ENCODE data around the gene S1PR1. TPM values are rescaled to one million over a fixed set of nuclear protein-coding genes. Genes with fewer than 3 reads are reported as not detected.

Gene S1PR1
- polyA plus RNA-seq, 1 donor (not counting 4 experiments of a cell fraction or from before 2014, with no cell fraction given) = 3.1 TPM

DNA sequence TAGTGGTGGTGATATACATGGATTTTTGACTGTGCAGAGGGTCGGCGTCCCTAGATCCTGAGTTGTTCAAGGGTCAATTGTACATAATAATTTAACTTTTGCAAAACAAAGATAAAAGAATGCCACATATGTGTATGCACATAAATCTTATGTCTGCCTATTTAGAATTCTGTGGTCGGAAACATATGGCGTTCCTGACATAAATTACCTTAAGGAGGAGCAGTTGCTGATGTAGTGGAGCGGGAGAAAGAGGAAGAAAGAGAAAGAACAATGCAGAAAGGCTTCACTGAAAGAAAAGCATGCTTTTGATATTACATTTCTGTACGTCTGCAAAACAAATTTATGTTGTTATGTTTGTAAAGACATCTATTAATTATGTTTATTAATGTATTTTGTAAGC, 40.0 kb downstream of the S1PR1 start:
- Histone ChIP-seq H3K27me3 (ENCODE audit: control insufficient read depth, extremely low read depth, insufficient read depth, low read length) (no peaks in the 10 kb centered on the region), H3K9ac (ENCODE audit: control insufficient read depth, extremely low read depth, insufficient read depth, low read length) (no peak overlapping the region), H4K20me1 (ENCODE audit: control insufficient read depth, extremely low read depth, insufficient read depth, low read length) (no peaks in the 10 kb centered on the region), H3K9me3 (ENCODE audit: control insufficient read depth, low read depth, low read length) (no peaks in the 10 kb centered on the region), H3K27ac (ENCODE audit: control insufficient read depth, insufficient read depth, low read length) (no peak overlapping the region), H3K79me2 (ENCODE audit: control insufficient read depth, insufficient read depth, low read length) (no peaks in the 10 kb centered on the region), H3K4me2 (ENCODE audit: control insufficient read depth, extremely low read depth, insufficient read depth, low read depth, low read length) (no peak overlapping the region), H3K4me1 (ENCODE audit: control insufficient read depth, extremely low read depth, insufficient read depth, low read length) (no peaks in the 10 kb centered on the region), H3K4me3 (ENCODE audit: control insufficient read depth in 2 of 3, extremely low read depth in 1 of 3, insufficient read depth in 2 of 3, low read depth in 1 of 3, low read length in 3 of 3) (no peak overlapping the region), H3K9me1 (ENCODE audit: control insufficient read depth, extremely low read depth, insufficient read depth, low read length) (no peaks in the 10 kb centered on the region), H3K36me3 (ENCODE audit: control insufficient read depth in 2 of 2, extremely low read depth in 1 of 2, insufficient read depth in 2 of 2, low read length in 2 of 2) (no peaks in the 10 kb centered on the region), H2AFZ (ENCODE audit: control insufficient read depth, low read length) (no peak overlapping the region)
- TF ChIP-seq EZH2 (IDR thresholded peaks at IDR 0.05; ENCODE audit: low read length) (no peak), CTCF (optimal IDR thresholded peaks at IDR 0.05 in 1 of 3, IDR thresholded peaks at IDR 0.05 in 1 of 3, conservative IDR thresholded peaks at IDR 0.05 in 1 of 3; ENCODE audit: extremely low read depth in 1 of 3, insufficient read depth in 2 of 3, low read length in 3 of 3) (no peak)
- FAIRE-seq (no peak), DNase-seq (ENCODE audit: low read depth, low spot score) (no peak)
- dilution Hi-C loops (cut with MboI; ENCODE audit: extremely low pct_ligation_motif_present, low sequenced_read_pairs) = no loop called here

DNA sequence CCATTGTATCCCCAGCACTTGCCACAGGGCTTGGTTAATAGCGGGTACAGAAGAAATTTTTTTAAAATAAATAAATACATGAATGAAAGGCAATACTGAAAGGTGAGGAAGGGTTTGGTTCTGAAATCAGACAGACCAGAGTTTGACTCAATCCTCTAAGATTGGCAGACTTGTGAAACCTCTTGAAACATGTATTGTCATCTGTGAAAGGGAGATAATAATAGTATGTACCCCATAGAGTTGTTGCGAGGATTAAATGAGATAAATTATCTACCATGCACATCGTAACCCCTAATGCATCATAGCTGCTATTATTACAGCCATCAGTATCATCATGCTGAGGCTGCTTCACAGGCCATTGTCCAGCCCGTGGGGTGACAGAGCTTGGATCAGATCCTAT, 41.4 kb downstream of the S1PR1 start:
- no peak overlapping the region for H3K4me3 ChIP-seq (ENCODE audit: control insufficient read depth in 2 of 3, extremely low read depth in 1 of 3, insufficient read depth in 2 of 3, low read depth in 1 of 3, low read length in 3 of 3)
- DNase-seq (ENCODE audit: low read depth, low spot score) = no peak

More for the DNA sequence above, 41.4 kb downstream of the S1PR1 start:
- no peak overlapping the region for H3K9ac ChIP-seq (ENCODE audit: control insufficient read depth, extremely low read depth, insufficient read depth, low read length)
- dilution Hi-C loops (cut with MboI; ENCODE audit: extremely low pct_ligation_motif_present, low sequenced_read_pairs) = no loop called here
- H2AFZ ChIP-seq (ENCODE audit: control insufficient read depth, low read length) = no peak overlapping the region
- no peaks in the 10 kb centered on the region for H3K9me3 ChIP-seq (ENCODE audit: control insufficient read depth, low read depth, low read length)
- H3K4me1 ChIP-seq (ENCODE audit: control insufficient read depth, extremely low read depth, insufficient read depth, low read length) = no peaks in the 10 kb centered on the region
- H3K9me1 ChIP-seq (ENCODE audit: control insufficient read depth, extremely low read depth, insufficient read depth, low read length) = no peaks in the 10 kb centered on the region
- no peak overlapping the region for H3K27ac ChIP-seq (ENCODE audit: control insufficient read depth, insufficient read depth, low read length)
- no peaks in the 10 kb centered on the region for H4K20me1 ChIP-seq (ENCODE audit: control insufficient read depth, extremely low read depth, insufficient read depth, low read length)
- H3K4me2 ChIP-seq (ENCODE audit: control insufficient read depth, extremely low read depth, insufficient read depth, low read depth, low read length) = no peak overlapping the region
- no peaks in the 10 kb centered on the region for H3K27me3 ChIP-seq (ENCODE audit: control insufficient read depth, extremely low read depth, insufficient read depth, low read length)
- H3K79me2 ChIP-seq (ENCODE audit: control insufficient read depth, insufficient read depth, low read length) = no peaks in the 10 kb centered on the region
- no peak for TF ChIP-seq EZH2 (IDR thresholded peaks at IDR 0.05; ENCODE audit: low read length)
- TF ChIP-seq CTCF (optimal IDR thresholded peaks at IDR 0.05 in 1 of 3, IDR thresholded peaks at IDR 0.05 in 1 of 3, conservative IDR thresholded peaks at IDR 0.05 in 1 of 3; ENCODE audit: extremely low read depth in 1 of 3, insufficient read depth in 2 of 3, low read length in 3 of 3) = no peak
- no peak for FAIRE-seq
- no peaks in the 10 kb centered on the region for H3K36me3 ChIP-seq (ENCODE audit: control insufficient read depth in 2 of 2, extremely low read depth in 1 of 2, insufficient read depth in 2 of 2, low read length in 2 of 2)
